HepG2 (cell line): ENCODE measurements around the gene IL17RB. TPM values are rescaled to one million over a fixed set of nuclear protein-coding genes. Genes with fewer than 3 reads are reported as not detected.

Source experiments
- ATAC-seq: fragments of 200-7000 bp; cut with Tn5 transposase; 3 replicates; pipeline ENCODE4 v1.9.1; 2020; ENCODE audit warnings: mild to moderate bottlenecking, moderate library complexity
- BruUV-seq: library from RNA; stranded (reverse); fragments of 400-500 nt; replicated peaks from 2 replicates; lab custom pipeline; 2021; lab: Mats Ljungman, UMichigan
- CTCF ChIA-PET: fragments of 300-600 bp; formaldehyde crosslinking; extraction: SDS; loops from one replicate; lab custom pipeline; 2021; ENCODE audit warnings: low total read pairs, inconsistent platforms, low intra/inter-chr PET ratio; lab: Yijun Ruan, JAX
- POLR2A ChIA-PET: fragments of 350-600 bp; sonication (Branson Sonifier 250); formaldehyde crosslinking; loops from one replicate; lab custom pipeline; 2020; ENCODE audit warnings: antibody characterized with exemption, inconsistent platforms; lab: Yijun Ruan, JAX
- DNase-seq: peaks from one replicate; pipeline ENCODE4 v3.0.0-alpha.2; 2015; ENCODE audit warnings: low spot score
- FAIRE-seq: peaks from 3 replicates; lab custom pipeline; 2011; peaks lifted over from hg19 to GRCh38; lab: Jason Lieb, UNC
- H2AFZ ChIP-seq: one replicate; pipeline ENCODE4 v1.6.1; 2011; ENCODE audit warnings: low read length, inconsistent platforms
- H3K27ac ChIP-seq: fragments of 300-600 bp; 3 replicates; pipeline ENCODE4 v1.8.0; 2011; ENCODE audit warnings: mixed run types, mild to moderate bottlenecking, mixed read lengths, low read length, inconsistent platforms; ENCODE audit not compliant: insufficient read depth; ENCODE audit errors: extremely low read length
- H3K27me3 ChIP-seq, 2 experiments: fragments of 200-600 bp in 1 of 2; 2 replicates in 1 of 2; 3 replicates in 1 of 2; pipeline versions ENCODE4 v1.6.0 to v1.8.0; 2011; ENCODE audit warnings: low read length in 2 of 2, mild to moderate bottlenecking in 2 of 2, moderate library complexity in 2 of 2, inconsistent platforms in 1 of 2; ENCODE audit not compliant: insufficient read depth in 2 of 2, control insufficient read depth in 1 of 2
- H3K36me3 ChIP-seq, 2 experiments: fragments of 200-600 bp in 1 of 2; replicated peaks in 1 of 2; 2 replicates in 1 of 2; 3 replicates in 1 of 2; pipeline versions ENCODE4 v1.5.1 to v1.8.0; 2011; ENCODE audit warnings: low read length in 2 of 2, inconsistent platforms in 1 of 2; ENCODE audit not compliant: insufficient read depth in 2 of 2, control insufficient read depth in 1 of 2
- H3K4me1 ChIP-seq: 2 replicates; pipeline ENCODE4 v1.5.1; 2012; ENCODE audit warnings: low read length, inconsistent platforms; ENCODE audit not compliant: insufficient read depth
- H3K4me2 ChIP-seq: 2 replicates; pipeline ENCODE4 v1.6.0; 2011; ENCODE audit warnings: low read depth, low read length, inconsistent platforms
- H3K4me3 ChIP-seq, 3 experiments: fragments of 200-600 bp in 1 of 3; sonication (generic), shearing (Covaris generic) in 1 of 3; replicated peaks in 1 of 3; 2 replicates each; pipeline ENCODE4 v1.5.1; 2011 to 2016; ENCODE audit warnings: low read length in 3 of 3, inconsistent platforms in 2 of 3, low read depth in 2 of 3, mild to moderate bottlenecking in 2 of 3, control low read depth in 1 of 3, mixed read lengths in 1 of 3; ENCODE audit not compliant: insufficient read depth in 1 of 3
- H3K79me2 ChIP-seq: one replicate; pipeline ENCODE4 v1.6.1; 2011; ENCODE audit warnings: low read length, inconsistent platforms; ENCODE audit not compliant: insufficient read depth
- H3K9ac ChIP-seq: 2 replicates; pipeline ENCODE4 v1.6.0; 2011; ENCODE audit warnings: mild to moderate bottlenecking, low read depth, low read length, inconsistent platforms; ENCODE audit not compliant: insufficient read depth
- H3K9me3 ChIP-seq: 2 replicates; pipeline ENCODE4 v1.5.1; 2012; ENCODE audit warnings: mild to moderate bottlenecking, low read length
- H4K20me1 ChIP-seq: 2 replicates; pipeline ENCODE4 v1.6.0; 2011; ENCODE audit warnings: inconsistent platforms, mild to moderate bottlenecking, low read length, moderate library complexity; ENCODE audit not compliant: insufficient read depth
- AGO2 ChIP-seq: fragments of 200-400 bp; formaldehyde crosslinking; optimal IDR thresholded peaks from 2 replicates; pipeline ENCODE3; 2017; ENCODE audit warnings: mild to moderate bottlenecking, low read depth, low read length, moderate library complexity
- NR3C1 ChIP-seq: sonication (generic); formaldehyde crosslinking; IDR thresholded peaks from 2 replicates; pipeline ENCODE4 v1.4.0; 2020; ENCODE audit warnings: missing genetic modification reagents
- RBFOX2 ChIP-seq: fragments of 200-400 bp; formaldehyde crosslinking; IDR thresholded peaks from 2 replicates; pipeline ENCODE4 v1.6.1; 2017; ENCODE audit warnings: low read depth, mild to moderate bottlenecking, low read length
- TOE1 ChIP-seq: sonication (generic); formaldehyde crosslinking; IDR thresholded peaks from 2 replicates; pipeline ENCODE4 v1.4.0; 2020; ENCODE audit warnings: mild to moderate bottlenecking, missing genetic modification reagents
- ZNF3 ChIP-seq: IDR thresholded peaks from 2 replicates; pipeline ENCODE4 v1.7.0; 2017; ENCODE audit warnings: inconsistent platforms
- ZNF747 ChIP-seq: sonication (generic); formaldehyde crosslinking; IDR thresholded peaks from 2 replicates; pipeline ENCODE4 v1.8.1; 2023; ENCODE audit warnings: missing genetic modification reagents, mild to moderate bottlenecking, borderline replicate concordance
- ZNF83 ChIP-seq: sonication (generic); formaldehyde crosslinking; IDR thresholded peaks from 2 replicates; pipeline ENCODE4 v1.4.0; 2020; ENCODE audit warnings: missing genetic modification reagents, mild to moderate bottlenecking, borderline replicate concordance
- WGBS: methylation state at CpG from one replicate; pipeline ENCODE4 v1.1.6; 2017; ENCODE audit warnings: low lambda C conversion rate; 5-methylcytosine and 5-hydroxymethylcytosine counted together
- in situ Hi-C: cut with HindIII; loops from 2 replicates; pipeline ENCODE4 v1.10.0; 2017; ENCODE audit warnings: low pct_unique_long_range_greater_than_20kb; ENCODE audit not compliant: extremely low pct_ligation_motif_present
- intact Hi-C: fragments of 100-400 bp; cut with micrococcal nuclease; formaldehyde crosslinking; loops from one replicate; pipeline ENCODE4 v1.10.0; 2022; ENCODE audit not compliant: unreplicated experiment
- polyA plus RNA-seq, 8 experiments: library from polyadenylated mRNA; depleted of rRNA in 3 of 8; stranded (reverse) in 7 of 8; unstranded in 1 of 8; fragments of >200 nt; fragmentation: Illumina TruSeq in 4 of 8; extraction: Trizol in 4 of 8; gene quantifications; 2 replicates each; pipeline versions ENCODE4 v1.2.1 to v1.2.3, GENCODE V29; 2011 to 2016; ENCODE audit warnings: low read depth in 4 of 8, missing spikeins in 1 of 8, mixed read lengths in 1 of 8; ENCODE audit not compliant: insufficient read depth in 1 of 8
- total RNA-seq, 5 experiments: library from RNA; depleted of rRNA; stranded (reverse); fragments of >200 nt; fragmentation: Illumina TruSeq; extraction: Trizol; gene quantifications; 2 replicates each; pipeline ENCODE4 v1.2.3, GENCODE V29; 2016; ENCODE audit warnings: low read depth in 1 of 5
- TF ChIP-seq, protein P1 (sequence below): sonication (generic); formaldehyde crosslinking; IDR thresholded peaks from 2 replicates; pipeline ENCODE4 v1.4.0; 2020; ENCODE audit warnings: missing genetic modification reagents
- TF ChIP-seq, protein P2 (sequence below), 2 experiments: sonication (generic) in 1 of 2; formaldehyde crosslinking in 1 of 2; IDR thresholded peaks; 2 replicates each; pipeline versions ENCODE4 v1.6.1 to v1.9.0; 2014 to 2022; ENCODE audit warnings: antibody characterized with exemption in 1 of 2, borderline replicate concordance in 1 of 2, inconsistent platforms in 1 of 2, low read depth in 1 of 2, missing genetic modification reagents in 1 of 2

The IL17RB gene
- total and polyA plus RNA-seq, 2 of the 13 experiments (the other 11 are each of a cell fraction or from before 2014, with no cell fraction given): 130 to 190 TPM

GRCh38 chr3:53823026-53823955 lies 23.1 kb upstream of the IL17RB start:
- WGBS: 98% methylated on average over 10 of the region's 67 CpGs
- FAIRE-seq (no peak), ATAC-seq (peak; percentile 40), DNase-seq (no peak)
- H3K4me1 ChIP-seq: peaks cover 77% of the 10 kb centered on the region
- peaks cover 52% of the 10 kb centered on the region for H4K20me1 ChIP-seq
- H3K27me3 ChIP-seq: no peaks in the 10 kb centered on the region
- H3K27ac ChIP-seq: no peak overlapping the region
- H3K4me3 ChIP-seq: no peak overlapping the region
- ChIA-PET POLR2A (interaction anchor here (12.1 kb wide), 1 partner anchor 20 kb away, joined by 156 read pairs; the partner anchor contains the start of gene CHDH), CTCF (no interaction called here)
- in situ Hi-C loops (no loop called here), intact Hi-C loops (no loop called here)
- H3K79me2 ChIP-seq: peaks cover 44% of the 10 kb centered on the region
- H2AFZ ChIP-seq: no peak overlapping the region
- no peak overlapping the region for H3K4me2 ChIP-seq
- no peak overlapping the region for H3K9ac ChIP-seq
- BruUV-seq: no TSS peak
- peaks cover 50 to 99% of the 10 kb centered on the region in 2 experiments for H3K36me3 ChIP-seq
- H3K9me3 ChIP-seq: no peaks in the 10 kb centered on the region
- peak; percentile 93 for TF ChIP-seq AGO2
- TF ChIP-seq NR3C1: no peak
- TF ChIP-seq ZNF83 (CRISPR knock-in tag): no peak
- TF ChIP-seq TOE1 (CRISPR knock-in tag): no peak
- TF ChIP-seq, protein P1, sequence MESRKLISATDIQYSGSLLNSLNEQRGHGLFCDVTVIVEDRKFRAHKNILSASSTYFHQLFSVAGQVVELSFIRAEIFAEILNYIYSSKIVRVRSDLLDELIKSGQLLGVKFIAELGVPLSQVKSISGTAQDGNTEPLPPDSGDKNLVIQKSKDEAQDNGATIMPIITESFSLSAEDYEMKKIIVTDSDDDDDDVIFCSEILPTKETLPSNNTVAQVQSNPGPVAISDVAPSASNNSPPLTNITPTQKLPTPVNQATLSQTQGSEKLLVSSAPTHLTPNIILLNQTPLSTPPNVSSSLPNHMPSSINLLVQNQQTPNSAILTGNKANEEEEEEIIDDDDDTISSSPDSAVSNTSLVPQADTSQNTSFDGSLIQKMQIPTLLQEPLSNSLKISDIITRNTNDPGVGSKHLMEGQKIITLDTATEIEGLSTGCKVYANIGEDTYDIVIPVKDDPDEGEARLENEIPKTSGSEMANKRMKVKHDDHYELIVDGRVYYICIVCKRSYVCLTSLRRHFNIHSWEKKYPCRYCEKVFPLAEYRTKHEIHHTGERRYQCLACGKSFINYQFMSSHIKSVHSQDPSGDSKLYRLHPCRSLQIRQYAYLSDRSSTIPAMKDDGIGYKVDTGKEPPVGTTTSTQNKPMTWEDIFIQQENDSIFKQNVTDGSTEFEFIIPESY: peak; percentile 97
- no peak for TF ChIP-seq ZNF3 (CRISPR knock-in tag)
- TF ChIP-seq, protein P2, sequence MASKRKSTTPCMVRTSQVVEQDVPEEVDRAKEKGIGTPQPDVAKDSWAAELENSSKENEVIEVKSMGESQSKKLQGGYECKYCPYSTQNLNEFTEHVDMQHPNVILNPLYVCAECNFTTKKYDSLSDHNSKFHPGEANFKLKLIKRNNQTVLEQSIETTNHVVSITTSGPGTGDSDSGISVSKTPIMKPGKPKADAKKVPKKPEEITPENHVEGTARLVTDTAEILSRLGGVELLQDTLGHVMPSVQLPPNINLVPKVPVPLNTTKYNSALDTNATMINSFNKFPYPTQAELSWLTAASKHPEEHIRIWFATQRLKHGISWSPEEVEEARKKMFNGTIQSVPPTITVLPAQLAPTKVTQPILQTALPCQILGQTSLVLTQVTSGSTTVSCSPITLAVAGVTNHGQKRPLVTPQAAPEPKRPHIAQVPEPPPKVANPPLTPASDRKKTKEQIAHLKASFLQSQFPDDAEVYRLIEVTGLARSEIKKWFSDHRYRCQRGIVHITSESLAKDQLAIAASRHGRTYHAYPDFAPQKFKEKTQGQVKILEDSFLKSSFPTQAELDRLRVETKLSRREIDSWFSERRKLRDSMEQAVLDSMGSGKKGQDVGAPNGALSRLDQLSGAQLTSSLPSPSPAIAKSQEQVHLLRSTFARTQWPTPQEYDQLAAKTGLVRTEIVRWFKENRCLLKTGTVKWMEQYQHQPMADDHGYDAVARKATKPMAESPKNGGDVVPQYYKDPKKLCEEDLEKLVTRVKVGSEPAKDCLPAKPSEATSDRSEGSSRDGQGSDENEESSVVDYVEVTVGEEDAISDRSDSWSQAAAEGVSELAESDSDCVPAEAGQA (IDR thresholded peaks at IDR 0.05; ENCODE audit: low read depth): no peak
- TF ChIP-seq, protein P2 (CRISPR knock-in tag; IDR thresholded peaks at IDR 0.05; ENCODE audit: borderline replicate concordance): no peak
- TF ChIP-seq ZNF747 (CRISPR knock-in tag): no peak
- peak; percentile 69; the same call in 1 of the 2 replicates for TF ChIP-seq RBFOX2
